HepG2 (cell line): ENCODE measurements around the gene UNC5A. TPM values are rescaled to one million over a fixed set of nuclear protein-coding genes. Genes with fewer than 3 reads are reported as not detected.

Experiments used
- ATAC-seq: fragments of 200-7000 bp; cut with Tn5 transposase; 3 replicates; pipeline ENCODE4 v1.9.1; 2020; ENCODE audit warnings: mild to moderate bottlenecking, moderate library complexity
- BruUV-seq: library from RNA; stranded (reverse); fragments of 400-500 nt; replicated peaks from 2 replicates; lab custom pipeline; 2021; lab: Mats Ljungman, UMichigan
- CTCF ChIA-PET: fragments of 300-600 bp; formaldehyde crosslinking; extraction: SDS; loops from one replicate; lab custom pipeline; 2021; ENCODE audit warnings: low total read pairs, inconsistent platforms, low intra/inter-chr PET ratio; lab: Yijun Ruan, JAX
- POLR2A ChIA-PET: fragments of 350-600 bp; sonication (Branson Sonifier 250); formaldehyde crosslinking; loops from one replicate; lab custom pipeline; 2020; ENCODE audit warnings: antibody characterized with exemption, inconsistent platforms; lab: Yijun Ruan, JAX
- DNase-seq: peaks from one replicate; pipeline ENCODE4 v3.0.0-alpha.2; 2015; ENCODE audit warnings: low spot score
- FAIRE-seq: peaks from 3 replicates; lab custom pipeline; 2011; peaks lifted over from hg19 to GRCh38; lab: Jason Lieb, UNC
- H2AFZ ChIP-seq: one replicate; pipeline ENCODE4 v1.6.1; 2011; ENCODE audit warnings: low read length, inconsistent platforms
- H3K27ac ChIP-seq: fragments of 300-600 bp; 3 replicates; pipeline ENCODE4 v1.8.0; 2011; ENCODE audit warnings: mixed run types, mild to moderate bottlenecking, mixed read lengths, low read length, inconsistent platforms; ENCODE audit not compliant: insufficient read depth; ENCODE audit errors: extremely low read length
- H3K27me3 ChIP-seq, 2 experiments: fragments of 200-600 bp in 1 of 2; 2 replicates in 1 of 2; 3 replicates in 1 of 2; pipeline versions ENCODE4 v1.6.0 to v1.8.0; 2011; ENCODE audit warnings: low read length in 2 of 2, mild to moderate bottlenecking in 2 of 2, moderate library complexity in 2 of 2, inconsistent platforms in 1 of 2; ENCODE audit not compliant: insufficient read depth in 2 of 2, control insufficient read depth in 1 of 2
- H3K36me3 ChIP-seq, 2 experiments: fragments of 200-600 bp in 1 of 2; replicated peaks in 1 of 2; 2 replicates in 1 of 2; 3 replicates in 1 of 2; pipeline versions ENCODE4 v1.5.1 to v1.8.0; 2011; ENCODE audit warnings: low read length in 2 of 2, inconsistent platforms in 1 of 2; ENCODE audit not compliant: insufficient read depth in 2 of 2, control insufficient read depth in 1 of 2
- H3K4me1 ChIP-seq: 2 replicates; pipeline ENCODE4 v1.5.1; 2012; ENCODE audit warnings: low read length, inconsistent platforms; ENCODE audit not compliant: insufficient read depth
- H3K4me2 ChIP-seq: 2 replicates; pipeline ENCODE4 v1.6.0; 2011; ENCODE audit warnings: low read depth, low read length, inconsistent platforms
- H3K4me3 ChIP-seq, 3 experiments: fragments of 200-600 bp in 1 of 3; sonication (generic), shearing (Covaris generic) in 1 of 3; replicated peaks in 1 of 3; 2 replicates each; pipeline ENCODE4 v1.5.1; 2011 to 2016; ENCODE audit warnings: low read length in 3 of 3, inconsistent platforms in 2 of 3, low read depth in 2 of 3, mild to moderate bottlenecking in 2 of 3, control low read depth in 1 of 3, mixed read lengths in 1 of 3; ENCODE audit not compliant: insufficient read depth in 1 of 3
- H3K79me2 ChIP-seq: one replicate; pipeline ENCODE4 v1.6.1; 2011; ENCODE audit warnings: low read length, inconsistent platforms; ENCODE audit not compliant: insufficient read depth
- H3K9ac ChIP-seq: 2 replicates; pipeline ENCODE4 v1.6.0; 2011; ENCODE audit warnings: mild to moderate bottlenecking, low read depth, low read length, inconsistent platforms; ENCODE audit not compliant: insufficient read depth
- H3K9me3 ChIP-seq: 2 replicates; pipeline ENCODE4 v1.5.1; 2012; ENCODE audit warnings: mild to moderate bottlenecking, low read length
- H4K20me1 ChIP-seq: 2 replicates; pipeline ENCODE4 v1.6.0; 2011; ENCODE audit warnings: inconsistent platforms, mild to moderate bottlenecking, low read length, moderate library complexity; ENCODE audit not compliant: insufficient read depth
- BCL6 ChIP-seq: IDR thresholded peaks from 2 replicates; pipeline ENCODE4 v1.6.1; 2016; ENCODE audit warnings: missing genetic modification reagents, missing compliant biosample characterization
- DNMT3B ChIP-seq: conservative IDR thresholded peaks from 2 replicates; pipeline ENCODE4 v1.6.1; 2016; ENCODE audit warnings: missing biosample characterization, control low read depth
- LBX2 ChIP-seq: sonication (generic); formaldehyde crosslinking; IDR thresholded peaks from 2 replicates; pipeline ENCODE4 v1.5.0; 2020; ENCODE audit warnings: missing genetic modification reagents, mild to moderate bottlenecking, borderline replicate concordance
- MYC ChIP-seq: sonication (generic); formaldehyde crosslinking; IDR thresholded peaks from 2 replicates; pipeline ENCODE4 v1.9.0; 2021; ENCODE audit warnings: missing genetic modification reagents, borderline replicate concordance
- POLR2A ChIP-seq, 2 experiments: IDR thresholded peaks; 2 replicates each; pipeline ENCODE4 v1.6.1; 2011; ENCODE audit warnings: low read depth in 2 of 2, low read length in 2 of 2, mild to moderate bottlenecking in 1 of 2, moderate library complexity in 1 of 2; ENCODE audit not compliant: insufficient read depth in 1 of 2
- SIX1 ChIP-seq: sonication (generic); formaldehyde crosslinking; IDR thresholded peaks from 2 replicates; pipeline ENCODE4 v1.4.0; 2020; ENCODE audit warnings: missing genetic modification reagents, borderline replicate concordance
- SMAD9 ChIP-seq: sonication (generic); formaldehyde crosslinking; IDR thresholded peaks from 2 replicates; pipeline ENCODE4 v1.5.1; 2020; ENCODE audit warnings: mild to moderate bottlenecking, missing genetic modification reagents
- SNAPC2 ChIP-seq: sonication (generic); formaldehyde crosslinking; IDR thresholded peaks from 2 replicates; pipeline ENCODE4 v1.8.1; 2022; ENCODE audit warnings: mild to moderate bottlenecking, missing genetic modification reagents
- SRSF4 ChIP-seq: fragments of 200-400 bp; formaldehyde crosslinking; IDR thresholded peaks from one replicate; pipeline ENCODE4 v1.6.1; 2018; ENCODE audit warnings: mild to moderate bottlenecking, low read depth, low read length, moderate library complexity; ENCODE audit not compliant: poor library complexity, severe bottlenecking
- ZFP62 ChIP-seq: sonication (generic); formaldehyde crosslinking; IDR thresholded peaks from 2 replicates; pipeline ENCODE4 v1.4.0; 2020; ENCODE audit warnings: missing genetic modification reagents
- ZNF17 ChIP-seq: sonication (generic); formaldehyde crosslinking; IDR thresholded peaks from 2 replicates; pipeline ENCODE4 v1.5.0; 2020; ENCODE audit warnings: mild to moderate bottlenecking, missing genetic modification reagents
- ZNF251 ChIP-seq: sonication (generic); formaldehyde crosslinking; IDR thresholded peaks from 2 replicates; pipeline ENCODE4 v1.9.0; 2021; ENCODE audit warnings: mild to moderate bottlenecking, missing genetic modification reagents
- ZNF382 ChIP-seq: sonication (generic); formaldehyde crosslinking; IDR thresholded peaks from 2 replicates; pipeline ENCODE4 v1.5.0; 2020; ENCODE audit warnings: missing genetic modification reagents, mild to moderate bottlenecking, borderline replicate concordance
- ZNF501 ChIP-seq: sonication (generic); formaldehyde crosslinking; IDR thresholded peaks from 2 replicates; pipeline ENCODE4 v1.5.1; 2020; ENCODE audit warnings: mild to moderate bottlenecking, moderate library complexity, missing genetic modification reagents
- ZNF512B ChIP-seq: sonication (generic); formaldehyde crosslinking; IDR thresholded peaks from 2 replicates; pipeline ENCODE4 v1.5.1; 2020; ENCODE audit warnings: missing genetic modification reagents, mild to moderate bottlenecking, borderline replicate concordance
- ZNF598 ChIP-seq: sonication (generic); formaldehyde crosslinking; IDR thresholded peaks from 2 replicates; pipeline ENCODE4 v1.5.1; 2020; ENCODE audit warnings: mild to moderate bottlenecking, missing genetic modification reagents, borderline replicate concordance
- ZNF773 ChIP-seq: sonication (generic); formaldehyde crosslinking; IDR thresholded peaks from 2 replicates; pipeline ENCODE4 v1.4.0; 2020; ENCODE audit warnings: missing genetic modification reagents, borderline replicate concordance
- WGBS: methylation state at CpG from one replicate; pipeline ENCODE4 v1.1.6; 2017; ENCODE audit warnings: low lambda C conversion rate; 5-methylcytosine and 5-hydroxymethylcytosine counted together
- in situ Hi-C: cut with HindIII; loops from 2 replicates; pipeline ENCODE4 v1.10.0; 2017; ENCODE audit warnings: low pct_unique_long_range_greater_than_20kb; ENCODE audit not compliant: extremely low pct_ligation_motif_present
- intact Hi-C: fragments of 100-400 bp; cut with micrococcal nuclease; formaldehyde crosslinking; loops from one replicate; pipeline ENCODE4 v1.10.0; 2022; ENCODE audit not compliant: unreplicated experiment
- polyA plus RNA-seq, 8 experiments: library from polyadenylated mRNA; depleted of rRNA in 3 of 8; stranded (reverse) in 7 of 8; unstranded in 1 of 8; fragments of >200 nt; fragmentation: Illumina TruSeq in 4 of 8; extraction: Trizol in 4 of 8; gene quantifications; 2 replicates each; pipeline versions ENCODE4 v1.2.1 to v1.2.3, GENCODE V29; 2011 to 2016; ENCODE audit warnings: low read depth in 4 of 8, missing spikeins in 1 of 8, mixed read lengths in 1 of 8; ENCODE audit not compliant: insufficient read depth in 1 of 8
- total RNA-seq, 5 experiments: library from RNA; depleted of rRNA; stranded (reverse); fragments of >200 nt; fragmentation: Illumina TruSeq; extraction: Trizol; gene quantifications; 2 replicates each; pipeline ENCODE4 v1.2.3, GENCODE V29; 2016; ENCODE audit warnings: low read depth in 1 of 5

Gene UNC5A
- total and polyA plus RNA-seq, 2 of the 13 experiments (the other 11 are each of a cell fraction or from before 2014, with no cell fraction given) = not detected

- Histone ChIP-seq H3K9ac (no peak overlapping the region), H2AFZ (no peak overlapping the region), H3K4me2 (no peak overlapping the region), H3K79me2 (no peaks in the 10 kb centered on the region), H3K27me3 (peaks cover 6 to 67% of the 10 kb centered on the region in 2 experiments; a peak in 4 of 5 replicates), H3K36me3 (no peaks in the 10 kb centered on the region), H3K27ac (no peak overlapping the region), H3K4me3 (no peak overlapping the region), H3K9me3 (no peaks in the 10 kb centered on the region), H4K20me1 (no peaks in the 10 kb centered on the region), H3K4me1 (no peaks in the 10 kb centered on the region)
- CTCF ChIA-PET = no interaction called here
- in situ Hi-C loops = no loop called here
- intact Hi-C loops = no loop called here
- 35% methylated on average over 27 of the region's 33 CpGs for WGBS
- BruUV-seq = no TSS peak
- FAIRE-seq (no peak), DNase-seq (no peak), ATAC-seq (no peak)
- no peak for TF ChIP-seq ZNF17
- TF ChIP-seq SNAPC2 (CRISPR knock-in tag) = no peak
- TF ChIP-seq ZNF501 (CRISPR knock-in tag) = no peak
- TF ChIP-seq BCL6 = no peak
- TF ChIP-seq ZNF773 (CRISPR knock-in tag) = no peak
- TF ChIP-seq POLR2A (IDR thresholded peaks at IDR 0.05; ENCODE audit: insufficient read depth in 1 of 2, low read depth in 2 of 2, low read length in 2 of 2) = no peak
- no peak for TF ChIP-seq DNMT3B
- TF ChIP-seq ZNF598 (CRISPR knock-in tag) = no peak
- no peak for TF ChIP-seq ZFP62 (CRISPR knock-in tag)
- no peak for TF ChIP-seq MYC (CRISPR knock-in tag)
- no peak for TF ChIP-seq ZNF512B (CRISPR knock-in tag)
- no peak for TF ChIP-seq ZNF251
- no peak for TF ChIP-seq SRSF4
- no peak for TF ChIP-seq ZNF382
- no peak for TF ChIP-seq LBX2
- TF ChIP-seq SIX1 (CRISPR knock-in tag) = no peak
- no peak for TF ChIP-seq SMAD9 (CRISPR knock-in tag)
- POLR2A ChIA-PET = no interaction called here
These were observed 12.1 kb upstream of the UNC5A start for GRCh38 chr5:176798086-176798876.
